GM19043 (cell line): ENCODE results near the gene C16orf95.
"Not testable (repeated sequence)": the region's sequence is repeated elsewhere in the genome, so short reads cannot be mapped to it uniquely, and the experiment has no call there.

ENCODE experiments used
- ATAC-seq: cut with Tn5 transposase; IDR thresholded peaks from one replicate; pipeline ENCODE4 v1.9.1; 2021; ENCODE audit warnings: low read depth; ENCODE audit not compliant: unreplicated experiment

Gene C16orf95

DNA sequence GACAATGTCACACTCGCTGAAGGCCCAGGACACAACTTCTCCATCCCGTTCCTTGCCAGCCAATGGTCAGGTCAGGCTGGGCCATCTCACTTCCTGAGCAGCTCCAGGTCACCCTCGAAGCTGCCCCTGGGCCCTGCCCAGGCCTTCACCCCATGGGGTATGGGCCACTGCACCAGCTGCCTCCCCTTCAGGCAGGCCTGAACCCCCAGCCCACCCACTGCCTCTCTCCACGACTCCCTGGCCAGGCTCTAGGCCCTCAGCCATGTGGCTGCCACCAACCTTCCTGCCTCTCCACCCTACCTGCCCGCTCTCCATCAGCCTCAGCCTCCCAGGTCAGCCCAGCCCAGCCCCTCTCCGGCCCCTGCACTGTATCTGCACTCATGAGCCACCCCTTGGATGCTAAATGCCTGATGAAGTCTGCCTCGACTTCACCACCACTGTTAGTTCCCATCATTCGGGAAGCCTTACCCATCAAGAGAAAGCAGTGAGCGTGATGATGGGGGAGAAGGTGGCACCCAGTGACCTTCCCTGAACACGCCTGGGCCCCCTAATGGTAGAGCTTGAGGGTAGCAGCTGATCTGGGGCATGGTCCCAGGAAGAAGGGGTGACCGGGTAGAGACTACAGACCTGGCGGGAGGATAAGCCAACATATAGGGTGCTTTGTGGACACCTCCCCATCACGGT lies 30.9 kb upstream of the C16orf95 start:
- no peak for ATAC-seq

DNA sequence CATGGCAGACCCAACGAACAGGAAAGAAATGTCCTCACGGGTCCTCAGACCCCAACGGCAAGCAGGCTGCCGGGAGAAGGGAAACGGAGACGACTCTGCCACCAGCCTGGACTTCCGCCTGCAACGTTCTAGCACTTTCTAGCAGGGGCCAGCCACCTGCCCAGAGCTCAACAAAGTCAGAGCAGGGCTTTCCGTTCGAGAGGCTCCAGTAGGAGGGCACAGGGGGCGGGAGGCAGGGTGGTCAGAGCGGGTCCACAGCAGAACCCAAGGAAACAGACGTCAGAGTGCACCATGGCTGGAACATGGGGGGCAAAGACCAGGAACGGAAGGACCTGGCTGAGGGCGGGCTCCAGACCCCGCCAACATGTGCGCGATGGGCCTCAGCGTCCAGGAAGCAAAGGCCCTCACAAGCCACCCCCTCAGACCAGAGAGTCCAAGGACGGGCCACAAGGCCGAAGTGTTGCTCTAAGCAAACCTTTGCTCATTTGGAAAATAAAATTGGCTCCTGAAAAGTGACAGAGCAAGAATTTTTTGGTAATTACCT lies 29.4 kb upstream of the C16orf95 start:
- no peak for ATAC-seq

DNA sequence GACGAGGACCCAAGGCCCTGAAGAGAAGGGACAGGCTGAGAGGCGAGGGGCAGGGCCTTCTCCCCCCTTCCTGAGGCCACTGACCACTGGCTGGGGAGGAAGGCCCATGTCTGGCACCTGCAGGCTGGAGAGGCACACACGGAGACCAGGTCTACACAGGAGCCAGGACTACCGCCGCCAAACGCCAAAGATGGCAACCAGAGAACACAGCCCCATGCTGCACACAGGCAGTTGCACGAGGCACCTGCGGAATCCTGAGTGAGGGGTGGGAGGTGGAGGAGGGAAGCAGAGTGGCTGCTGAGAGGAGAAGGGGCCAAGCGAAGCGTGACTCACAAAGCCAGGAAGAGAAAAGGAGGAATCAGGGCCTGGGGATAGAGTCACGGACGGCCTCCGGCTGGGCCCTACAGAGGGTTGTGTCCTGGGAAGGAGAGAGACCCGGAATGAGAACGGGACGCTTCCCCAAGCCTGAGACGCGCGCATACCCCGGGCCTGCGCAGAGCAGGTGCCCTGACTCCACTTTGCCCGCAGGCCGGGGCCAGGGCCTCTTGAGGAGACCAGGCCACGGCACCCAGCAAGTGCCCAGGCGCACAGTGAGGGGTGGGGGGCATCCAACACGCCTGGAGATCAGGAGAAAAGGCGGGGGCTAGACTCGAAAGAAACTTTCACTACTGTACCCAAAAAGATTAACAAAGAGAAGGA lies 28.7 kb upstream of the C16orf95 start:
- no peak for ATAC-seq

GRCh38 chr16:87344931-87345631 lies 27.9 kb upstream of the C16orf95 start:
- no peak for ATAC-seq

DNA sequence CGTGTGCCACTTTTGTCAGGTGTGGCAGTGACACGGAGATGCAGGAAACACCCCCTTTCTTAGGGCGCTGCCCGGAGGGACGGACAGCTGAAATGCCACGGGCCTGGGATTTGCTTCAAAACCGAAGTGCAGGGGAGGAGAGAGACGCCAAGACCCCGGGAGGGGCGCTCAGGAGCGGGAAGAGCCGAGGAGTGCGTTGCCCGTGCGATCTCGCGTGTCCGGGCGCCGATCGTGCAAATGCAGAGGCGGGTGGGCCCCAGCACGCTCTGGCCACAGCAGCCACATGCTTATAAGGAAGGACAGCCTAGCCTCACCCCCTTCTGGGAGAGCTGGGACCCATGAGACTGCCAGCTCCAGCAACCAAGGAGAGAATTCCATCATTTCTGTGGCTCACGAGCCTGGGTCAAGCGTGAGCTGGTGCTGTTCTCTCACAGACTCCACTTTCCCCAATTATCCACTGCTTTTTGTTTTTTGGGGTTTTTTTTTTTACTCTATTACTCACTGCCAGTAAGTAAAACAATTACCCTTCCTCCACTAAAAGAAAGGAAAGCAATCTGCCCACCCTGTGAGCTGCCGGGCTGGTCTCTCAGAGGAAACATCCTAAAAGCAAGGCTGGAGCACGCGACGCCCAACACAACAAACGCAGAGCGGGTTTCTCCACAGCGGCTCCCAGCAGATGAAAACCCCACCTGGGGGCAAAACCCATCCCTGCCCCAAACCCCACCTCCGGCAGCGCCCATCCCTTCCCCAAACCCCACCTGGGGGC lies 27.2 kb upstream of the C16orf95 start:
- ATAC-seq, result no peak

GRCh38 chr16:87343753-87344050 lies 26.5 kb upstream of the C16orf95 start:
- no peak for ATAC-seq

- ATAC-seq, result no peak
Observed at GRCh38 chr16:87342978-87343752, 26.0 kb upstream of the C16orf95 start.

- no peak for ATAC-seq
Observed at GRCh38 chr16:87342504-87342903, 25.3 kb upstream of the C16orf95 start.

DNA sequence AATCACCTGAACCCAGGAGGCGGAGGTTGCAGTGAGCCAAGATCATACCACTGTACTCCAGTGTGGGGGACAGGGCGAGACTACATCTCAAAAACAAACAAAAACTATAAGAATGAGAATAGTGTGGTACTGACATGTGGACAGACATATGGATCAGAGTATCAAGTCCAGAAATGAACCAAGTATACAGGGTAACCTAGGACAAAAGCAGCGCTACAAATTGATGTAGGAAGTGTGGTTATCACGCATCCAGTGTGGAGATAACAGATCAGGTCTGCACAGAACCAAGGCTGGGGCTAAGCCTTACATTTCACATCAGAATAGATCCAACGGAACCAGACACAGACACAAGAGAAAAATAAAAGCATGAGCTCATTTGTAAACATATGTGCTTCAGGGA lies 23.0 kb upstream of the C16orf95 start:
- no peak for ATAC-seq

- ATAC-seq, result not testable (repeated sequence)
Observed at GRCh38 chr16:87339724-87340105, 22.5 kb upstream of the C16orf95 start.

GRCh38 chr16:87339086-87339723 lies 22.0 kb upstream of the C16orf95 start:
- no peak for ATAC-seq

DNA sequence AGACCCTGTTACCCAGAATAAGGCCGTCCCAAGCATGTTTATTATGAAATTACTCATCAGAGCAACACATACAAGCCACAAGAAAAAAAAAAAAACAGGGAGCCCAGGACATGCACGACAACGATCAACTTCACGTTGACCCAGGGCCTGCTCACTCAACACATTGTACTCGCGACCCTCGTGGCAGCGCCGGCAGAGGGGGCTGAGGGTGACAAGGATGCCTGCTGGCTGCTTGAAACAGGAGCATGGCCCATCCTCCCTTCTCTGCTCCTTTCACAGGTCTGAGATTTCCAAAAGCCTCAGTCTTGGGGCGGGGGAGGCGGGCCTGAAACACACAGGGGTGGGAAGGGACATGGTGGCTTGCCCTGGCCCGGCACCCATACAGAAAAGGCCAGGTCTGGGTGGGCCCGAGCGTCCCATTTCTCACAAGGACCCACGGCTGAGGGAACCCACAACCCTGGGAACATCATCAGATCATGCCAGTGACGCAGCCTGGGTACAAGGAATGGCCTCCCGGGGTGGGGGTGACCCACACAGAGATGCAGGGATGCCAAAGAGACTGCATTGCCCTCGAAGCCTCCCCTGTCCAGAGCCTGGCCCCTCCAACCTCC lies 21.1 kb upstream of the C16orf95 start:
- ATAC-seq, result no peak

- no peak for ATAC-seq
Observed at GRCh38 chr16:87337262-87337771, 20.1 kb upstream of the C16orf95 start.

DNA sequence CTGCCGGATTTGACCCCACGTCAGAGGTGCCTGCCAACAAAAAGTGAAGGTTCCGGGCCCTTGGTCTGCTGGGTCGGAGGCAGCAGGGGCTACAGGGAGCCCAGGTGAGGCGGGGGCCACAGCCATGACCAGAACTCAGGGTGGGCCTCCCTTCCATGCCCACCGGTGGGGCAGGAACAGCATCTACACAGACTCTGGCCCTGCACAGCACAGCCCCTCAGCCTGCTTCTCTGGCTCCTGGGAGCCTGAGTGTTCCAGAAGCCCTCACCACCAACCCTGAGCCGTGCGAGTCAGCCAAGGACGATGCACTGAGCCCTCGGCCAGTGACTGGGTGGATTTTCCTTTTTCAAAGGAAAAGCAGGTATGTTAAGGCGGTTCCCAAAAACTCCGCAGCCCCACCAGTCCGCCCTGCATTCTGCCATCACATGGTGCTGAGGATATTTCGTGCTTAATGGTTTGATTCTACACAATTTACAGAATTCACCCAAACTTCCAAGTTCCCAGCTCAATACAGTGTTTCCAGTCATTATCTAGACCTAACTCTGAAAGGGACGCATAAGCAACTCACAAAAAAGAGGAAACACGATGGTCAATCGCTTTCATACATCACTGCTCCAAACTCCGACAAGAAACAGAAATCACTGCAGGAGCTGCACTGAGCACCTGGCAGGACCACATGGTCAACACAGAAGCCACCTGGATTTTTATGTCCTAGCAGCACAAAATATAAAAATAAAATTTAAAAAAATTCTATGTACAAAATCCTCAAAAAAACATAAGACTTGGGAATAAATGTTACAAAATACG lies 19.4 kb upstream of the C16orf95 start:
- ATAC-seq, result no peak

DNA sequence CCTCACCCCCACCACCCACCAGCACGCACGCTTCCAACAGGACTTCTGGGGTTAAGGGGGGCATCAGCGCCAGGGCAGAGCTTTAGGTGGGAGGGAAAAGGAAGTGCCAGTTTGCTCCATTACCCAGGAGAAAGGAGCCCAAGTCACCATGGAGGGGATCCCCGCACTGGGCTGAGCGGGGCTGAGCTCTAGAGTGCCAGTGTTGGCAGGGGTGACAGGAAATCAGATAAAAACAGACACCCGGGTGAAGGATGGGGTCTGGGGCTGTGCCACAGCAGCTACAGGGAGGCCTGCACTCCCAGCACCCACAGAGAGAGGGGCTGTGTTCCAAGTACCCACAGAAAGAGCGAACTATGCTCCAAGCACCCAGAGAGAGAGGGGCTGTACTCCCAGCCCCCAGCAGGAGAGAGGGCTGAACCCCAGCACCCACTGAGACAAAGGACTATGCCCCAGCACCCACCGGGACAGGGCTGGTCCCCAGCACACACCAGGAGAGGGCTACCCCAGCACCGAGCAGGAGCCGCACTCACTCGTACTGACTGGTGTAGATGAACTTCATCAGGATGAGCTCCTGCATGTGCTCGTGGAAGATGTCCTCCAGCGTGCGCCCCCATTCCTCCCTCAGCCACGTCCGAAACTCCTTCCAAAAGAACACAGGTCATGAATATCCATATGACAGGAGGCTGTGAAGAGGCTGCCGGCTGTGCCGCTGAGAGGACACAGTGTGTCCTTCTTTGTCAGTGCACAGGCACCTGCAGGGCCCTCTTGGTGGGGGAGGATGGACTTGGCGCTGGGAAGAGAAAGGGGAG lies 18.6 kb upstream of the C16orf95 start:
- ATAC-seq, result no peak

DNA sequence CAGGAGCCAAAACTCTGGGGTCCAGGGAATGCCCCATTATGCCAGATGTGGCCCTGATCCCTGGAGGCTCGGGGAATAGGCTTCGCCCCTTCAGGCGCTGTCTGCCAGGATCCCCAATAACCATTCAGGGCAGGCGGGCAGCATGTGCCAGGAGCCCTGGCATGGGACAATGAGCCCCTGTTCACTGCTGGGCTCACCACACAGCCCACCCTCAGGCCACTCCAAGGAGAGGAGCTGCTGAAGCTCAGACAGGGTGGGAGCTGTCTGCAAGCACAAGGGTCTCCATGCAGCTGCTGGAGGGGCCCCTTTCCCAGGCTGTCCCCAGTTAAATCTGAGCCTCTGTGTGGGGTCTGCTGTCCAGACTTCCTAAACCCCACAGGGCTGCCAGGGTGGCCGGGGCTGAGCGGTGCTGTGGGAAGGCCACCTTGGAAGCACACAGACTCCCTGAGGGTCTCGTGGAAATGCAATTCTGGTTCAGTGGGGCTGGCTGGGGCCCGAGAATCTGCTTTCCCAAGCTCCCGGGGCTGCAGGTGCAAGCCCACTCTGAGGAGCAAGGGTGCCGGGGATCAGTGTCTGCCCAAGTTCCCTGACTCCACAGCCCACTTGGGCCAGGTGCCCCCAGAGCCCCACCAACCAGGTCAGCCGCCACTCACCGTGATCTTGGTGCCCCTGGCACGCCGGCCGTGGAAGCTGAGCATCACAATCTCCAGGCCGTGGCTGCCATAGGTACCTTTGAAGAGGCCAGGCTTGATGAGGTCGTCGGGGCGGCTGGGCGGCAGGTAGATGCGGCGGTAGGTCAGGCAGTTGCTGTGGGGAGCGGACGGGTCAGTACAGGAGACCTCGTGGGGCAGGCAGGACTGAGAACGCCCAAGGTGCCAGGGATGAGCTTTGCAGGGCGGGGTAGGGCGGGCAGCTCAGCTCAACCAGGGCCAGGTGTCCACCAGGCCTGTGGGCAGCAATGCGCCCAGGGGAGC lies 17.7 kb upstream of the C16orf95 start:
- ATAC-seq, result no peak
